ENCODE results near the gene TRMT10A. TPM values are rescaled to one million over a fixed set of nuclear protein-coding genes. Genes with fewer than 3 reads are reported as not detected.

TRMT10A gene
- total RNA-seq, 2 donors from 2014 or later: 3.3 to 21.8 TPM

- no peak overlapping the region for H3K4me3 ChIP-seq
- no peak overlapping the region for H3K27ac ChIP-seq
- no peaks in the 10 kb centered on the region for H3K27me3 ChIP-seq
- H3K4me1 ChIP-seq: no peaks in the 10 kb centered on the region
- no peaks in the 10 kb centered on the region for H3K9me3 ChIP-seq
- TF ChIP-seq, protein P1, sequence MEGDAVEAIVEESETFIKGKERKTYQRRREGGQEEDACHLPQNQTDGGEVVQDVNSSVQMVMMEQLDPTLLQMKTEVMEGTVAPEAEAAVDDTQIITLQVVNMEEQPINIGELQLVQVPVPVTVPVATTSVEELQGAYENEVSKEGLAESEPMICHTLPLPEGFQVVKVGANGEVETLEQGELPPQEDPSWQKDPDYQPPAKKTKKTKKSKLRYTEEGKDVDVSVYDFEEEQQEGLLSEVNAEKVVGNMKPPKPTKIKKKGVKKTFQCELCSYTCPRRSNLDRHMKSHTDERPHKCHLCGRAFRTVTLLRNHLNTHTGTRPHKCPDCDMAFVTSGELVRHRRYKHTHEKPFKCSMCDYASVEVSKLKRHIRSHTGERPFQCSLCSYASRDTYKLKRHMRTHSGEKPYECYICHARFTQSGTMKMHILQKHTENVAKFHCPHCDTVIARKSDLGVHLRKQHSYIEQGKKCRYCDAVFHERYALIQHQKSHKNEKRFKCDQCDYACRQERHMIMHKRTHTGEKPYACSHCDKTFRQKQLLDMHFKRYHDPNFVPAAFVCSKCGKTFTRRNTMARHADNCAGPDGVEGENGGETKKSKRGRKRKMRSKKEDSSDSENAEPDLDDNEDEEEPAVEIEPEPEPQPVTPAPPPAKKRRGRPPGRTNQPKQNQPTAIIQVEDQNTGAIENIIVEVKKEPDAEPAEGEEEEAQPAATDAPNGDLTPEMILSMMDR (IDR thresholded peaks at IDR 0.05): no peak
- TF ChIP-seq POLR2A (IDR thresholded peaks at IDR 0.05): no peak
- 55 to 82% methylated on average over 6 of the region's 6 CpGs for WGBS, 2 donors
- ATAC-seq (no peak), DNase-seq (no peak)
- intact Hi-C loops (cut with DNase I): no loop called here
- H3K36me3 ChIP-seq (replicated peaks in 1 of 2; ENCODE audit: insufficient read depth in 1 of 2, low read depth in 2 of 2): no peaks in the 10 kb centered on the region
Observed at GRCh38 chr4:99518601-99519295, 45.1 kb downstream of the TRMT10A start.

DNA sequence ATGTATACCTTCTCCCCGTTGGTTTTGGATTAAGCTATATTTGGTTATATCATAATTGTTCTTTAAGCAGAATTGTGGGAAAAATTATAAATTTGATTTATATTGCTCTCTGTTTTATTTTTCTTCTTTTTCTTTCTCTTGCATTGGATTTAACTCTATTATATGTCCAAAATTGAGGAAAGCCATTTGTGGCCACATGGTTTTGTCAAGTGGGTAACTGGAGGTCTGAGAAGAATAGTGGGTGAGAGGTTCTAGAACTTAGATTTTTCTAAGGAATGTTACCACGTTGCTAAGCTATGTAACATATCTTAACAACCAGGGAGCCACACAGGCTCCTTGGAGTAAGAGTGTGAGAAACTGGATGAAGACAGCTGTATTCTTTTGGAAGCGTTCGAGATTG, 53.1 kb downstream of the TRMT10A start, which contains the start of gene C4orf17:
C4orf17 (plus strand) TSS at position 301 of the 400 bp plus-strand sequence. CDS start 2,061 bp downstream, outside the sequence.
- H3K27ac ChIP-seq: no peak within 1 kb of the TSS
- H3K27me3 ChIP-seq: peaks cover 0 to 2% of the 10 kb centered on the region in 2 donors
- no peaks in the 10 kb centered on the region for H3K9me3 ChIP-seq
- H3K4me3 ChIP-seq: no peak within 1 kb of the TSS
- TF ChIP-seq POLR2A (IDR thresholded peaks at IDR 0.05): no peak
- TF ChIP-seq, protein P1 (IDR thresholded peaks at IDR 0.05): no peak
- DNase-seq (no peak), ATAC-seq (no peak)
- 69 to 72% methylated on average over 4 of the region's 4 CpGs for WGBS, 2 donors
- H3K36me3 ChIP-seq (replicated peaks in 1 of 2; ENCODE audit: insufficient read depth in 1 of 2, low read depth in 2 of 2): no peaks in the 10 kb centered on the region
- no peaks in the 10 kb centered on the region for H3K4me1 ChIP-seq
- intact Hi-C loops (cut with DNase I): no loop called here

DNA sequence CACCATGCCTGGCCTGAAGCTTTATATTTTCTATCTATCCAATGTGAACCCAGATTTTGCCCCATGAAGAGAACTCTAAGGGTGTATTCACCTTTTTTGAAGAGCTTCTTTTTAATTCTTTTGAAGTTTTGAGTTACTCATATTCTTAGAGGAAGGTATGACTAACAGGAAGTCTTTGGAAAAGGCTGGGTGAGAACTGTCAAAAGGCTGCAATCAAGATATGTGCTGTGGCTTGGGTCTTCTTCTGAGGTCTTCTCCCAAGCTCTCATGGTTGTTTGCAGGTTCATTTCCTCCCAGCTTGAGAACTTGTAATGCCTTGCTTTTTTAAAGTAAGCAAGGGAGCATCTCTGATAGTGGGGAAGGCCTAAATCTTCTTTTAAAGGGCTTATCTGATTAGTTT, 56.1 kb downstream of the TRMT10A start:
- intact Hi-C loops (cut with DNase I): no loop called here
- H3K4me3 ChIP-seq: no peak overlapping the region
- H3K27me3 ChIP-seq: peaks cover 0 to 2% of the 10 kb centered on the region in 2 donors
- no peaks in the 10 kb centered on the region for H3K9me3 ChIP-seq
- ATAC-seq (no peak), DNase-seq (no peak)
- H3K27ac ChIP-seq: no peak overlapping the region
- no peaks in the 10 kb centered on the region for H3K4me1 ChIP-seq
- no peak for TF ChIP-seq POLR2A (IDR thresholded peaks at IDR 0.05)
- TF ChIP-seq, protein P1 (IDR thresholded peaks at IDR 0.05): no peak
- H3K36me3 ChIP-seq (replicated peaks in 1 of 2; ENCODE audit: insufficient read depth in 1 of 2, low read depth in 2 of 2): no peaks in the 10 kb centered on the region

DNA sequence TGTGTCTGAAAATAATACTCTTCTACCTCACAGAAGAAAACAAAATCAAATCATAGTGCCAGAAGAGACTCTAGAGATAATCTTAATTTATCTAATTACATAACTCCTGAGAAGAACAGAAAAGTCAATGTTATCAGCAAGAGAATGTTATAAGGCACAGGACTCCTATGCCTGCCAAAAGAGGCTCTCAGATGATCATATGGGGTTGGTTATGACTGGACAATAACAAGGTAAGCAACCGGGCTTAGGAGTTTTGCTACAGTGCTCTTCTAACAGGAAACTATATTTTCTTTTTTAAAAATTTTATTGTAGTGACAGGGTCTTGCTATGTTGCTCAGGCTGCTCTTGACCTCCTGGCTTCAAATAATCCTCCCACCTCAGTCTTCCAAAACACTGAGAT, 56.5 kb downstream of the TRMT10A start:
- 67 to 76% methylated on average over 1 of the region's 1 CpG for WGBS, 2 donors
- intact Hi-C loops (cut with DNase I): no loop called here
- ATAC-seq (no peak), DNase-seq (no peak)
- Histone ChIP-seq H3K9me3 (no peaks in the 10 kb centered on the region), H3K4me3 (no peak overlapping the region), H3K4me1 (no peaks in the 10 kb centered on the region), H3K27ac (no peak overlapping the region), H3K27me3 (peaks cover 0 to 2% of the 10 kb centered on the region in 2 donors), H3K36me3 (replicated peaks in 1 of 2; ENCODE audit: insufficient read depth in 1 of 2, low read depth in 2 of 2) (no peaks in the 10 kb centered on the region)
- TF ChIP-seq, protein P1 (IDR thresholded peaks at IDR 0.05): no peak
- TF ChIP-seq POLR2A (IDR thresholded peaks at IDR 0.05): no peak

- DNase-seq (no peak), ATAC-seq (no peak)
- intact Hi-C loops (cut with DNase I): no loop called here
- Histone ChIP-seq H3K4me3 (no peak overlapping the region), H3K27ac (no peak overlapping the region), H3K27me3 (peaks cover 0 to 2% of the 10 kb centered on the region in 2 donors), H3K36me3 (replicated peaks in 1 of 2; ENCODE audit: insufficient read depth in 1 of 2, low read depth in 2 of 2) (no peaks in the 10 kb centered on the region), H3K4me1 (no peaks in the 10 kb centered on the region), H3K9me3 (no peaks in the 10 kb centered on the region)
- 60 to 80% methylated on average over 2 of the region's 2 CpGs for WGBS, 2 donors
- TF ChIP-seq, protein P1 (IDR thresholded peaks at IDR 0.05): no peak
- TF ChIP-seq POLR2A (IDR thresholded peaks at IDR 0.05): no peak
Observed at GRCh38 chr4:99506781-99507180, 57.1 kb downstream of the TRMT10A start.

Measured in body of pancreas (tissue), 4 donors.